ENCODE data around the gene CENPB. TPM values are rescaled to one million over a fixed set of nuclear protein-coding genes. Genes with fewer than 3 reads are reported as not detected.
"Not testable (repeated sequence)": the region's sequence is repeated elsewhere in the genome, so short reads cannot be mapped to it uniquely, and the experiment has no call there.

CENPB gene
- polyA plus RNA-seq, 4 donors: 38.3 to 55.7 (median 43.3) TPM

GRCh38 chr20:3794701-3795420 is 8.3 kb upstream of the CENPB start:
- DNase-seq (ENCODE audit: low read depth in 4 of 4, low spot score in 2 of 4): no peak

- DNase-seq (ENCODE audit: low read depth in 4 of 4, low spot score in 2 of 4): not testable (repeated sequence)
Measured at GRCh38 chr20:3794168-3794567, 7.6 kb upstream of the CENPB start.

GRCh38 chr20:3789201-3789600 is 2.7 kb upstream of the CENPB start:
- not testable (repeated sequence) for DNase-seq (ENCODE audit: low read depth in 4 of 4, low spot score in 2 of 4)

- DNase-seq (ENCODE audit: low read depth in 4 of 4, low spot score in 2 of 4): no peak
Measured at GRCh38 chr20:3788685-3789155, 2.2 kb upstream of the CENPB start.

- no peak for DNase-seq (ENCODE audit: low read depth in 4 of 4, low spot score in 2 of 4)
Measured at GRCh38 chr20:3787324-3788014, 929 bp upstream of the CENPB start.

- DNase-seq (ENCODE audit: low read depth in 4 of 4, low spot score in 2 of 4): no peak
Measured at GRCh38 chr20:3786126-3786484, 435 bp downstream of the CENPB start.

- no peak for DNase-seq (ENCODE audit: low read depth in 4 of 4, low spot score in 2 of 4)
Measured at GRCh38 chr20:3785240-3786125, 1.1 kb downstream of the CENPB start.

- DNase-seq (ENCODE audit: low read depth in 4 of 4, low spot score in 2 of 4): no peak
Measured at GRCh38 chr20:3784863-3785239, 1.7 kb downstream of the CENPB start.

- no peak for DNase-seq (ENCODE audit: low read depth in 4 of 4, low spot score in 2 of 4)
Measured at GRCh38 chr20:3784216-3784853, 2.2 kb downstream of the CENPB start.

GRCh38 chr20:3783511-3784195 is 2.9 kb downstream of the CENPB start:
- DNase-seq (ENCODE audit: low read depth in 4 of 4, low spot score in 2 of 4): no peak

- DNase-seq (ENCODE audit: low read depth in 4 of 4, low spot score in 2 of 4): no peak
Measured at GRCh38 chr20:3783068-3783489, 3.5 kb downstream of the CENPB start.

- DNase-seq (ENCODE audit: low read depth in 4 of 4, low spot score in 2 of 4): no peak
Measured at GRCh38 chr20:3782597-3782996, 3.9 kb downstream of the CENPB start.

- peak in 3 of 4 donors; percentile 72 to 92 (median 80) for DNase-seq (ENCODE audit: low read depth in 4 of 4, low spot score in 2 of 4)
Measured at GRCh38 chr20:3781153-3781910, 5.2 kb downstream of the CENPB start, which contains the start of gene SPEF1. TSS of gene SPEF1 (minus strand) at chr20:3781448. CDS start at chr20:3781287, 161 bp downstream.

- no peak for DNase-seq (ENCODE audit: low read depth in 4 of 4, low spot score in 2 of 4)
Measured at GRCh38 chr20:3778976-3779375, 7.6 kb downstream of the CENPB start.

- no peak for DNase-seq (ENCODE audit: low read depth in 4 of 4, low spot score in 2 of 4)
Measured at GRCh38 chr20:3777716-3778629, 8.6 kb downstream of the CENPB start.

- DNase-seq (ENCODE audit: low read depth in 4 of 4, low spot score in 2 of 4): no peak
Measured at GRCh38 chr20:3777381-3777715, 9.2 kb downstream of the CENPB start.

- no peak for DNase-seq (ENCODE audit: low read depth in 4 of 4, low spot score in 2 of 4)
Measured at GRCh38 chr20:3775457-3776108, 11.0 kb downstream of the CENPB start.

- no peak for DNase-seq (ENCODE audit: low read depth in 4 of 4, low spot score in 2 of 4)
Measured at GRCh38 chr20:3771552-3772058, 14.9 kb downstream of the CENPB start.
